Measurements from ENCODE around the gene ZNF385B. TPM values are rescaled to one million over a fixed set of nuclear protein-coding genes. Genes with fewer than 3 reads are reported as not detected.
A peak's percentile ranks its signal among the peaks of the same experiment; 100 is the strongest.

Gene ZNF385B
- polyA plus RNA-seq, 1 of the 3 experiments (the other 2 are of a cell fraction), result 0.16 TPM

- Histone ChIP-seq H3K79me2 (ENCODE audit: insufficient read depth) (no peaks in the 10 kb centered on the region), H3K9me3 (no peaks in the 10 kb centered on the region), H3K4me2 (no peak overlapping the region), H3K27ac (ENCODE audit: low read depth in 2 of 2, low read length in 1 of 2) (no peak overlapping the region), H3F3A (replicated peaks; ENCODE audit: insufficient read depth) (no peaks in the 10 kb centered on the region), H3K4me1 (ENCODE audit: control insufficient read depth in 1 of 2, insufficient read depth in 2 of 2, low read depth in 1 of 2, low read length in 1 of 2) (no peaks in the 10 kb centered on the region; a peak in 1 of 4 replicates), H2AFZ (ENCODE audit: low read depth) (no peak overlapping the region), H3K9me2 (no peaks in the 10 kb centered on the region), H3K9ac (no peak overlapping the region), H3K27me3 (ENCODE audit: insufficient read depth) (no peaks in the 10 kb centered on the region), H4K20me1 (ENCODE audit: insufficient read depth) (no peaks in the 10 kb centered on the region), H3K4me3 (ENCODE audit: low read depth in 2 of 2, low read length in 1 of 2) (no peak overlapping the region; a peak in 1 of 4 replicates), H3K36me3 (replicated peaks in 1 of 2; ENCODE audit: control insufficient read depth in 1 of 2, insufficient read depth in 2 of 2, low read length in 1 of 2) (no peaks in the 10 kb centered on the region)
- DNase-seq, result peak; percentile 25
- CTCF ChIA-PET, result interaction anchor here (0.7 to 3.0 kb wide), 12 partner anchors 8 to 381 kb away, joined by 3 to 17 read pairs (median 4); no protein-coding TSS in a partner anchor
- TF ChIP-seq SMC3 (IDR thresholded peaks at IDR 0.05; ENCODE audit: low read depth, low read length) (peak; percentile 26; the same call in 1 of the 2 replicates), RAD21 (IDR thresholded peaks at IDR 0.05; ENCODE audit: low read length) (peak; percentile 55), SIN3A (IDR thresholded peaks at IDR 0.05; ENCODE audit: borderline replicate concordance, low read depth, low read length) (no peak)
- TF ChIP-seq, protein P1, sequence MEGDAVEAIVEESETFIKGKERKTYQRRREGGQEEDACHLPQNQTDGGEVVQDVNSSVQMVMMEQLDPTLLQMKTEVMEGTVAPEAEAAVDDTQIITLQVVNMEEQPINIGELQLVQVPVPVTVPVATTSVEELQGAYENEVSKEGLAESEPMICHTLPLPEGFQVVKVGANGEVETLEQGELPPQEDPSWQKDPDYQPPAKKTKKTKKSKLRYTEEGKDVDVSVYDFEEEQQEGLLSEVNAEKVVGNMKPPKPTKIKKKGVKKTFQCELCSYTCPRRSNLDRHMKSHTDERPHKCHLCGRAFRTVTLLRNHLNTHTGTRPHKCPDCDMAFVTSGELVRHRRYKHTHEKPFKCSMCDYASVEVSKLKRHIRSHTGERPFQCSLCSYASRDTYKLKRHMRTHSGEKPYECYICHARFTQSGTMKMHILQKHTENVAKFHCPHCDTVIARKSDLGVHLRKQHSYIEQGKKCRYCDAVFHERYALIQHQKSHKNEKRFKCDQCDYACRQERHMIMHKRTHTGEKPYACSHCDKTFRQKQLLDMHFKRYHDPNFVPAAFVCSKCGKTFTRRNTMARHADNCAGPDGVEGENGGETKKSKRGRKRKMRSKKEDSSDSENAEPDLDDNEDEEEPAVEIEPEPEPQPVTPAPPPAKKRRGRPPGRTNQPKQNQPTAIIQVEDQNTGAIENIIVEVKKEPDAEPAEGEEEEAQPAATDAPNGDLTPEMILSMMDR (IDR thresholded peaks at IDR 0.05), result peak; percentile 64
- POLR2A ChIA-PET, result no interaction called here
- WGBS (ENCODE audit: low lambda C conversion rate), result 80% methylated on average over 5 of the region's 5 CpGs
These were observed 420.7 kb downstream of the ZNF385B start for GRCh38 chr2:179440642-179441251.

- Histone ChIP-seq H3K9me3 (no peaks in the 10 kb centered on the region), H3K4me1 (ENCODE audit: control insufficient read depth in 1 of 2, insufficient read depth in 2 of 2, low read depth in 1 of 2, low read length in 1 of 2) (no peaks in the 10 kb centered on the region), H3K36me3 (replicated peaks in 1 of 2; ENCODE audit: control insufficient read depth in 1 of 2, insufficient read depth in 2 of 2, low read length in 1 of 2) (no peaks in the 10 kb centered on the region), H4K20me1 (ENCODE audit: insufficient read depth) (no peaks in the 10 kb centered on the region), H3K4me2 (no peak overlapping the region), H3K79me2 (ENCODE audit: insufficient read depth) (no peaks in the 10 kb centered on the region), H3K9me2 (no peaks in the 10 kb centered on the region), H3K27ac (ENCODE audit: low read depth in 2 of 2, low read length in 1 of 2) (no peak overlapping the region), H3F3A (replicated peaks; ENCODE audit: insufficient read depth) (no peaks in the 10 kb centered on the region), H2AFZ (ENCODE audit: low read depth) (no peak overlapping the region), H3K27me3 (ENCODE audit: insufficient read depth) (no peaks in the 10 kb centered on the region), H3K4me3 (ENCODE audit: low read depth in 2 of 2, low read length in 1 of 2) (no peak overlapping the region), H3K9ac (no peak overlapping the region)
- no peak for TF ChIP-seq RFX5 (IDR thresholded peaks at IDR 0.05; ENCODE audit: low read length)
- no peak for TF ChIP-seq SIN3A (IDR thresholded peaks at IDR 0.05; ENCODE audit: borderline replicate concordance, low read depth, low read length)
- TF ChIP-seq MEF2A (IDR thresholded peaks at IDR 0.05; ENCODE audit: borderline replicate concordance, low read depth), result no peak
- TF ChIP-seq, protein P2, sequence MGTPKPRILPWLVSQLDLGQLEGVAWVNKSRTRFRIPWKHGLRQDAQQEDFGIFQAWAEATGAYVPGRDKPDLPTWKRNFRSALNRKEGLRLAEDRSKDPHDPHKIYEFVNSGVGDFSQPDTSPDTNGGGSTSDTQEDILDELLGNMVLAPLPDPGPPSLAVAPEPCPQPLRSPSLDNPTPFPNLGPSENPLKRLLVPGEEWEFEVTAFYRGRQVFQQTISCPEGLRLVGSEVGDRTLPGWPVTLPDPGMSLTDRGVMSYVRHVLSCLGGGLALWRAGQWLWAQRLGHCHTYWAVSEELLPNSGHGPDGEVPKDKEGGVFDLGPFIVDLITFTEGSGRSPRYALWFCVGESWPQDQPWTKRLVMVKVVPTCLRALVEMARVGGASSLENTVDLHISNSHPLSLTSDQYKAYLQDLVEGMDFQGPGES (IDR thresholded peaks at IDR 0.05; ENCODE audit: low read depth, low read length), result no peak
- no peak for TF ChIP-seq EP300 (IDR thresholded peaks at IDR 0.05; ENCODE audit: borderline replicate concordance in 1 of 2, low read depth in 1 of 2, low read length in 1 of 2)
- TF ChIP-seq FOSL2 (IDR thresholded peaks at IDR 0.05; ENCODE audit: borderline replicate concordance, low read depth), result no peak
- no peak for TF ChIP-seq MXI1 (IDR thresholded peaks at IDR 0.05; ENCODE audit: low read depth, low read length)
- TF ChIP-seq GABPA (IDR thresholded peaks at IDR 0.05; ENCODE audit: low read depth), result no peak
- no peak for TF ChIP-seq CHD2 (IDR thresholded peaks at IDR 0.05; ENCODE audit: low read length, partially characterized antibody)
- no peak for TF ChIP-seq GATA2 (CRISPR knock-in tag; IDR thresholded peaks at IDR 0.05)
- CTCF ChIA-PET, result interaction anchor here (0.7 to 1.2 kb wide), 2 partner anchors 9 to 17 kb away, joined by 4 to 5 read pairs; no protein-coding TSS in a partner anchor
- no peak for DNase-seq
- WGBS (ENCODE audit: low lambda C conversion rate), result 73% methylated on average over 4 of the region's 4 CpGs
- POLR2A ChIA-PET, result no interaction called here
These were observed 422.8 kb downstream of the ZNF385B start for GRCh38 chr2:179438654-179439053.
